ENCODE data around the gene MSANTD1.
A peak's percentile ranks its signal among the peaks of the same experiment; 100 is the strongest.
"Not testable (repeated sequence)": the region's sequence is repeated elsewhere in the genome, so short reads cannot be mapped to it uniquely, and the experiment has no call there.

Gene MSANTD1

GRCh38 chr4:3290889-3291321 lies 41.9 kb downstream of the MSANTD1 start:
- no peak for DNase-seq (ENCODE audit: low read depth)

- DNase-seq (ENCODE audit: low read depth): no peak
Measured at GRCh38 chr4:3291411-3291968, 42.5 kb downstream of the MSANTD1 start.

- peak; percentile 14 for DNase-seq (ENCODE audit: low read depth)
Measured at GRCh38 chr4:3291969-3292570, 43.1 kb downstream of the MSANTD1 start.

- DNase-seq (ENCODE audit: low read depth): peak; percentile 88
Measured at GRCh38 chr4:3292571-3293400, 43.8 kb downstream of the MSANTD1 start, which contains the start of gene RGS12. Gene RGS12, plus strand, starts transcription at chr4:3293021. Its CDS starts 23,150 bp downstream, at chr4:3316171.

GRCh38 chr4:3293401-3294391 lies 44.7 kb downstream of the MSANTD1 start:
- DNase-seq (ENCODE audit: low read depth): no peak

GRCh38 chr4:3294401-3295241 lies 45.7 kb downstream of the MSANTD1 start:
- DNase-seq (ENCODE audit: low read depth): no peak

GRCh38 chr4:3295837-3296624 lies 47.1 kb downstream of the MSANTD1 start:
- DNase-seq (ENCODE audit: low read depth): no peak

GRCh38 chr4:3296651-3297050 lies 47.7 kb downstream of the MSANTD1 start:
- no peak for DNase-seq (ENCODE audit: low read depth)

GRCh38 chr4:3297066-3297859 lies 48.3 kb downstream of the MSANTD1 start:
- no peak for DNase-seq (ENCODE audit: low read depth)

- no peak for DNase-seq (ENCODE audit: low read depth)
Measured at GRCh38 chr4:3299122-3299975, 50.4 kb downstream of the MSANTD1 start.

- no peak for DNase-seq (ENCODE audit: low read depth)
Measured at GRCh38 chr4:3299976-3300671, 51.2 kb downstream of the MSANTD1 start.

- not testable (repeated sequence) for DNase-seq (ENCODE audit: low read depth)
Measured at GRCh38 chr4:3300882-3301281, 51.9 kb downstream of the MSANTD1 start.

GRCh38 chr4:3301450-3302172 lies 52.7 kb downstream of the MSANTD1 start:
- DNase-seq (ENCODE audit: low read depth): no peak

- DNase-seq (ENCODE audit: low read depth): peak; percentile 66
Measured at GRCh38 chr4:3302173-3302785, 53.3 kb downstream of the MSANTD1 start.

- DNase-seq (ENCODE audit: low read depth): no peak
Measured at GRCh38 chr4:3302786-3303564, 54.0 kb downstream of the MSANTD1 start.

- no peak for DNase-seq (ENCODE audit: low read depth)
Measured at GRCh38 chr4:3303565-3303824, 54.5 kb downstream of the MSANTD1 start.
